HL-60 (cell line): ENCODE data around the gene STX1A.
A peak's percentile ranks its signal among the peaks of the same experiment; 100 is the strongest.

Experiments
- DNase-seq, 2 experiments: peaks; one replicate each; pipeline ENCODE4 v3.0.0-alpha.2; 2010 to 2020; ENCODE audit warnings: low read depth in 1 of 2, low spot score in 1 of 2
- H3K27ac ChIP-seq: fragments of 250-450 bp; sonication (Bioruptor Pico); replicated peaks from 2 replicates; pipeline ENCODE4 v1.5.1; 2020; ENCODE audit warnings: mild to moderate bottlenecking, moderate library complexity
- H3K27me3 ChIP-seq: fragments of 250-450 bp; sonication (Bioruptor Pico); 2 replicates; pipeline ENCODE4 v1.5.1; 2021; ENCODE audit warnings: mild to moderate bottlenecking, moderate library complexity; ENCODE audit not compliant: insufficient read depth, poor library complexity, severe bottlenecking
- H3K4me3 ChIP-seq: replicated peaks from 2 replicates; pipeline ENCODE4 v1.5.1; 2011; ENCODE audit warnings: mild to moderate bottlenecking, control low read depth, low read length; ENCODE audit not compliant: insufficient read depth
- GABPA ChIP-seq: IDR thresholded peaks from 2 replicates; pipeline ENCODE4 v1.6.1; 2012; ENCODE audit warnings: low read depth
- POLR2AphosphoS5 ChIP-seq: IDR thresholded peaks from 2 replicates; pipeline ENCODE4 v1.6.1; 2012; ENCODE audit warnings: low read depth
- SPI1 ChIP-seq: IDR thresholded peaks from 2 replicates; pipeline ENCODE4 v1.6.1; 2012; ENCODE audit warnings: low read depth, mild to moderate bottlenecking, borderline replicate concordance
- TF ChIP-seq, protein P1 (sequence below): IDR thresholded peaks from one replicate; pipeline ENCODE4 v1.5.1; 2011; ENCODE audit warnings: low read length, control low read depth, inconsistent platforms; ENCODE audit not compliant: insufficient read depth
- TF ChIP-seq, protein P2 (sequence below): IDR thresholded peaks from 2 replicates; pipeline ENCODE4 v1.6.1; 2012; ENCODE audit warnings: low read depth; ENCODE audit not compliant: insufficient replicate concordance

Gene STX1A

DNA sequence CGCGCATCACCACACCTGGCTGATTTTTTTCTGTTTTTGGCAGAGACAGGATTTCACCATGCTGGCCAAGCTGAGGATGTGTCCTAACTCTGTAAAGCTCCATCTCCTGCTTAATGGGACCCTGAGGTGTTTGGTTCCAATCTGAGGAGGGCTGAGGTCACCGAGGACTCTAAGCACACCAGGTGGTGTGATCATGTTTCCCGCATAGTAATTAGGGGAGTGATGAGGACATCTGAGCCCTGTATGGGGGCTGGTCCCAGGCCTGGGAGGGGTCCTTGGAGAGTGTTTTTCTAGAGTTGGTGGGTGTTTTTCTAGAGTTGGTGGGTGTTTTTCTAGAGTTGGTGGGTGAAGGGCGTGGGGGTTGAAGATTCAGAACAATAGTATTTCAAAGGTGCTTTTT is 22.1 kb upstream of the STX1A start:
- Histone ChIP-seq H3K4me3 (no peak overlapping the region), H3K27me3 (no peaks in the 10 kb centered on the region), H3K27ac (no peak overlapping the region)
- no peak for DNase-seq
- TF ChIP-seq, protein P1, sequence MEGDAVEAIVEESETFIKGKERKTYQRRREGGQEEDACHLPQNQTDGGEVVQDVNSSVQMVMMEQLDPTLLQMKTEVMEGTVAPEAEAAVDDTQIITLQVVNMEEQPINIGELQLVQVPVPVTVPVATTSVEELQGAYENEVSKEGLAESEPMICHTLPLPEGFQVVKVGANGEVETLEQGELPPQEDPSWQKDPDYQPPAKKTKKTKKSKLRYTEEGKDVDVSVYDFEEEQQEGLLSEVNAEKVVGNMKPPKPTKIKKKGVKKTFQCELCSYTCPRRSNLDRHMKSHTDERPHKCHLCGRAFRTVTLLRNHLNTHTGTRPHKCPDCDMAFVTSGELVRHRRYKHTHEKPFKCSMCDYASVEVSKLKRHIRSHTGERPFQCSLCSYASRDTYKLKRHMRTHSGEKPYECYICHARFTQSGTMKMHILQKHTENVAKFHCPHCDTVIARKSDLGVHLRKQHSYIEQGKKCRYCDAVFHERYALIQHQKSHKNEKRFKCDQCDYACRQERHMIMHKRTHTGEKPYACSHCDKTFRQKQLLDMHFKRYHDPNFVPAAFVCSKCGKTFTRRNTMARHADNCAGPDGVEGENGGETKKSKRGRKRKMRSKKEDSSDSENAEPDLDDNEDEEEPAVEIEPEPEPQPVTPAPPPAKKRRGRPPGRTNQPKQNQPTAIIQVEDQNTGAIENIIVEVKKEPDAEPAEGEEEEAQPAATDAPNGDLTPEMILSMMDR = no peak
- TF ChIP-seq SPI1 = no peak

DNA sequence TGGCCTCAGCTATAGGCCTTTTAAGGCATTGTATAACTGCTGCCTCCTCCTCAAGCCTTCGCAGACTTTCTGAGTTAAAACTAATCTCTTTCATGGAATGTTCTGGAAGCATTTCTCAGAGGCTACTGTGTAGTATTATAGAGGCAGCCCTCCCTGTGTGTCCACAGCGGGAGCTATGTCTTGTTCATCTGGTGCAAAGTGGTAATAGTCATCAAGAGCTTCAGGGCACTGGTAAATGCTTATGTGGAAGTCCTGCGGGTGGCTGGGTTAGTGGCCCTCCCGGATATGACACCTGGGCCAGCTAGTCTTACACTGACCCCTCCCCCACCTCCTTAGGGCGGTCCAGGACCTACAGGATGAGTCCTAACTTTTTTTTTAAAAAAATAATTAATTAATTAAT is 21.3 kb upstream of the STX1A start:
- Histone ChIP-seq H3K4me3 (no peak overlapping the region), H3K27ac (no peak overlapping the region), H3K27me3 (no peaks in the 10 kb centered on the region)
- TF ChIP-seq, protein P2, sequence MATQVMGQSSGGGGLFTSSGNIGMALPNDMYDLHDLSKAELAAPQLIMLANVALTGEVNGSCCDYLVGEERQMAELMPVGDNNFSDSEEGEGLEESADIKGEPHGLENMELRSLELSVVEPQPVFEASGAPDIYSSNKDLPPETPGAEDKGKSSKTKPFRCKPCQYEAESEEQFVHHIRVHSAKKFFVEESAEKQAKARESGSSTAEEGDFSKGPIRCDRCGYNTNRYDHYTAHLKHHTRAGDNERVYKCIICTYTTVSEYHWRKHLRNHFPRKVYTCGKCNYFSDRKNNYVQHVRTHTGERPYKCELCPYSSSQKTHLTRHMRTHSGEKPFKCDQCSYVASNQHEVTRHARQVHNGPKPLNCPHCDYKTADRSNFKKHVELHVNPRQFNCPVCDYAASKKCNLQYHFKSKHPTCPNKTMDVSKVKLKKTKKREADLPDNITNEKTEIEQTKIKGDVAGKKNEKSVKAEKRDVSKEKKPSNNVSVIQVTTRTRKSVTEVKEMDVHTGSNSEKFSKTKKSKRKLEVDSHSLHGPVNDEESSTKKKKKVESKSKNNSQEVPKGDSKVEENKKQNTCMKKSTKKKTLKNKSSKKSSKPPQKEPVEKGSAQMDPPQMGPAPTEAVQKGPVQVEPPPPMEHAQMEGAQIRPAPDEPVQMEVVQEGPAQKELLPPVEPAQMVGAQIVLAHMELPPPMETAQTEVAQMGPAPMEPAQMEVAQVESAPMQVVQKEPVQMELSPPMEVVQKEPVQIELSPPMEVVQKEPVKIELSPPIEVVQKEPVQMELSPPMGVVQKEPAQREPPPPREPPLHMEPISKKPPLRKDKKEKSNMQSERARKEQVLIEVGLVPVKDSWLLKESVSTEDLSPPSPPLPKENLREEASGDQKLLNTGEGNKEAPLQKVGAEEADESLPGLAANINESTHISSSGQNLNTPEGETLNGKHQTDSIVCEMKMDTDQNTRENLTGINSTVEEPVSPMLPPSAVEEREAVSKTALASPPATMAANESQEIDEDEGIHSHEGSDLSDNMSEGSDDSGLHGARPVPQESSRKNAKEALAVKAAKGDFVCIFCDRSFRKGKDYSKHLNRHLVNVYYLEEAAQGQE = no peak
- TF ChIP-seq GABPA (no peak), SPI1 (no peak), POLR2AphosphoS5 (no peak)
- TF ChIP-seq, protein P1 = no peak
- DNase-seq = no peak

DNA sequence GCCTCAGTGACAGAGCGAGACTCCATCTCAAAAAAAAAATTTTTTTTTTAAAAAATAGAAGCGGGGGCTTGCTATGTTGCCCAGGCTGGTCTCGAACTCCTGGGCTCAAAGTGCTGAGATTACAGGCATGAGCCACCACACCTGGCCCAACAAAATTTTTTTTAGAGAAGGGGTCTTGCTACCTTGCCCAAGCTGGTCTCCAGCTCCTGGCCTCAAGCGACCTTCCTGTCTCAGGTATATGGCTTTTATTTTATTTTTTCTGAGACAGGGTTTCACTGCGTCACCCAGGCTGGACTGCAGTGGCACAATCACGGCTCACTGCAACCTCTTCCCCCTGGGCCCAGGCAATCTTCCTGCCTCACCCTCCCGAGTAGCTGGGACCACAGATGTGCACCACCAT is 20.7 kb upstream of the STX1A start:
- H3K4me3 ChIP-seq = no peak overlapping the region
- H3K27ac ChIP-seq = no peak overlapping the region
- H3K27me3 ChIP-seq = no peaks in the 10 kb centered on the region
- no peak for TF ChIP-seq POLR2AphosphoS5
- no peak for TF ChIP-seq SPI1
- TF ChIP-seq GABPA = no peak
- TF ChIP-seq, protein P1 = no peak
- TF ChIP-seq, protein P2 = no peak
- no peak for DNase-seq

DNA sequence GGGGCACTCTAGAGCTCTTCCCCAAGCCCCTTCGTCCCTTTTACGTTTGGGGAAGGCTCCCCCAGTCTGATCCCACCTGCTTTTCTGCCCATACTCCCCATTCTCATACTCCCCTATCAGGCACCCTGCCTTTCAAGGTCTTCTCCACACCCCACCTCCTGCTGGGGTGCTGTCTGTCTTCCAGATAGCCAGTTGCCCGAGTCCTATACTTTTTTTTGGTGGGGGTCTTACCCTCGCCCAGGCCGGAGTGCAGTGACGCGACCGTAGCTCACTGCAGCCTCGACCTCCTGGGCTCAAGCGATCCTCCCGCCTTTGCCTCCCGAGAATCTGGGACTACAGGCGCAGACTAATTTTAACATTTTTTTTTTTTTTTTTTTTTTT is 19.9 kb upstream of the STX1A start:
- no peak for TF ChIP-seq SPI1
- TF ChIP-seq, protein P2 = no peak
- TF ChIP-seq POLR2AphosphoS5 = no peak
- TF ChIP-seq GABPA = no peak
- TF ChIP-seq, protein P1 = no peak
- DNase-seq = no peak
- peak overlapping the region; percentile 59 for H3K27ac ChIP-seq
- H3K4me3 ChIP-seq = peak overlapping the region; percentile 91
- H3K27me3 ChIP-seq = no peaks in the 10 kb centered on the region
